HepG2 (cell line): ENCODE measurements around the gene ITGB2. TPM values are rescaled to one million over a fixed set of nuclear protein-coding genes. Genes with fewer than 3 reads are reported as not detected.

ENCODE experiments used
- ELF1 ChIP-seq: sonication (generic); formaldehyde crosslinking; IDR thresholded peaks from 2 replicates; pipeline ENCODE4 v1.4.0; 2020; ENCODE audit warnings: missing genetic modification reagents
- ETV6 ChIP-seq: sonication (generic); formaldehyde crosslinking; conservative IDR thresholded peaks from 2 replicates; pipeline ENCODE4 v1.4.0; 2020; ENCODE audit warnings: missing genetic modification reagents
- KDM2A ChIP-seq: sonication (generic); formaldehyde crosslinking; IDR thresholded peaks from 2 replicates; pipeline ENCODE4 v1.4.0; 2020; ENCODE audit warnings: low read depth, missing genetic modification reagents, borderline replicate concordance
- MAZ ChIP-seq, 2 experiments: sonication (generic) in 1 of 2; formaldehyde crosslinking in 1 of 2; IDR thresholded peaks; 2 replicates each; pipeline versions ENCODE4 v1.5.0 to v1.6.1; 2012 to 2020; ENCODE audit warnings: low read depth in 2 of 2, mild to moderate bottlenecking in 2 of 2, borderline replicate concordance in 1 of 2, improper control_type of control experiment in 1 of 2, low read length in 1 of 2, missing genetic modification reagents in 1 of 2, moderate library complexity in 1 of 2
- MED1 ChIP-seq: sonication (generic); formaldehyde crosslinking; IDR thresholded peaks from 2 replicates; pipeline ENCODE4 v1.4.0; 2020; ENCODE audit warnings: missing genetic modification reagents
- NCOA2 ChIP-seq: sonication (generic); formaldehyde crosslinking; IDR thresholded peaks from 2 replicates; pipeline ENCODE4 v1.8.0; 2022; ENCODE audit warnings: inconsistent platforms
- NFE2 ChIP-seq: sonication (generic); formaldehyde crosslinking; IDR thresholded peaks from 2 replicates; pipeline ENCODE4 v1.4.0; 2020; ENCODE audit warnings: missing genetic modification reagents
- NFIC ChIP-seq: IDR thresholded peaks from 2 replicates; pipeline ENCODE4 v1.6.1; 2012; ENCODE audit warnings: mild to moderate bottlenecking, low read length, inconsistent platforms
- TARDBP ChIP-seq: sonication (generic); formaldehyde crosslinking; IDR thresholded peaks from 2 replicates; pipeline ENCODE4 v1.8.0; 2022; ENCODE audit warnings: mild to moderate bottlenecking, missing genetic modification reagents
- ZBTB3 ChIP-seq: sonication (generic); formaldehyde crosslinking; IDR thresholded peaks from 2 replicates; pipeline ENCODE4 v1.4.0; 2020; ENCODE audit warnings: low read depth, mild to moderate bottlenecking, moderate library complexity, missing genetic modification reagents, borderline replicate concordance
- ZNF282 ChIP-seq: fragments of 450-650 bp; IDR thresholded peaks from 2 replicates; pipeline ENCODE4 v1.6.1; 2018; ENCODE audit not compliant: partially characterized antibody
- ZNF329 ChIP-seq: sonication (generic); formaldehyde crosslinking; IDR thresholded peaks from 2 replicates; pipeline ENCODE4 v1.9.0; 2021; ENCODE audit warnings: low read depth, mild to moderate bottlenecking, missing genetic modification reagents
- ZNF501 ChIP-seq: sonication (generic); formaldehyde crosslinking; IDR thresholded peaks from 2 replicates; pipeline ENCODE4 v1.5.1; 2020; ENCODE audit warnings: mild to moderate bottlenecking, moderate library complexity, missing genetic modification reagents
- ZNF564 ChIP-seq: sonication (generic); formaldehyde crosslinking; IDR thresholded peaks from 2 replicates; pipeline ENCODE4 v1.8.1; 2023; ENCODE audit warnings: mild to moderate bottlenecking, missing genetic modification reagents
- ZNF720 ChIP-seq: sonication (generic); formaldehyde crosslinking; IDR thresholded peaks from 2 replicates; pipeline ENCODE4 v1.4.0; 2020; ENCODE audit warnings: missing genetic modification reagents
- polyA plus RNA-seq, 8 experiments: library from polyadenylated mRNA; depleted of rRNA in 3 of 8; stranded (reverse) in 7 of 8; unstranded in 1 of 8; fragments of >200 nt; fragmentation: Illumina TruSeq in 4 of 8; extraction: Trizol in 4 of 8; gene quantifications; 2 replicates each; pipeline versions ENCODE4 v1.2.1 to v1.2.3, GENCODE V29; 2011 to 2016; ENCODE audit warnings: low read depth in 4 of 8, missing spikeins in 1 of 8, mixed read lengths in 1 of 8; ENCODE audit not compliant: insufficient read depth in 1 of 8
- total RNA-seq, 5 experiments: library from RNA; depleted of rRNA; stranded (reverse); fragments of >200 nt; fragmentation: Illumina TruSeq; extraction: Trizol; gene quantifications; 2 replicates each; pipeline ENCODE4 v1.2.3, GENCODE V29; 2016; ENCODE audit warnings: low read depth in 1 of 5
- TF ChIP-seq, protein P1 (sequence below): sonication (generic); formaldehyde crosslinking; IDR thresholded peaks from 2 replicates; pipeline ENCODE4 v1.5.0; 2020; ENCODE audit warnings: mild to moderate bottlenecking, missing genetic modification reagents, borderline replicate concordance
- TF ChIP-seq, protein P2 (sequence below): sonication (generic); formaldehyde crosslinking; IDR thresholded peaks from 2 replicates; pipeline ENCODE4 v1.5.1; 2020; ENCODE audit warnings: missing genetic modification reagents, mild to moderate bottlenecking, borderline replicate concordance
- TF ChIP-seq, protein P3 (sequence below): sonication (generic); formaldehyde crosslinking; IDR thresholded peaks from 2 replicates; pipeline ENCODE4 v1.4.0; 2020; ENCODE audit warnings: missing genetic modification reagents

ITGB2 gene
- total and polyA plus RNA-seq, 2 of the 13 experiments (the other 11 are each of a cell fraction or from before 2014, with no cell fraction given): 4.2 to 18.0 TPM

DNA sequence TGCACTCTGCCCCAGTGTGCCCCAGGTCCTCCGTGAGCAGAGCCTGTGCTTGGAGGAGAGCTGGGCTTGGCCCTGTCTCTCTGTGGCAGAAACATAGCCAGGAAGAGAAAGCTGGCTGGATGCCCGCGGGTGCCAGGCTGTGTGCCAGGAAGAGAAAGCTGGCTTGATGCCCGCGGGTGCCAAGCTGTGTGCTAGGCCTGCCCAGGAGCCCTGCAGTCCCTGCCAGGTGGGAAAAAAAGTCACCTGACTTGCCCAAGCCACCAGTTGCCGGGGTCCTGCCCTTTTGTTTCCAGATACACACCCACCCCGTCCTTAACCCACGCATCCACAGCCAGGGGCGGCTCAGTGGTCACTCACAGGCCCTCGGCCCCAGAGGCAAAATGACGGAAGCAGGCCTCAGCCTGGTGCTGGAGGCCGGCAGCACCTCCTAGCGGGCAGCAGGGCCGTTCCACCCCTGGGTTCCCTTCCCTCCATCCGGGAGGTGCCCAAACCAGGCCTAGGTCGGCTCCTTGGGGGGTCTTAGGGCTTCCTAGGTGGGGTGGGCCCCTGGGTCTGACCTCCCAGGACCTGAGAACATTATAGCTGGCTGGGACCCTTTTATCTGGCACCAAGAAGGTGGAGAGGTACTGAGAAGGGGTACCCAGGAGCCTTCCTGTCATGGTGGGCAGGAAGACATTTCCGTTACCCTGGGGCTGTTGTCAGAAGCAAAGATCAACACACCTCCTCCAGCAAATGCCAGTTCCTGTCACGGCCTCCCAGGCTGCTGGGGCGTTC is 9.1 kb downstream of the ITGB2 start (continued):
- TF ChIP-seq, protein P1, sequence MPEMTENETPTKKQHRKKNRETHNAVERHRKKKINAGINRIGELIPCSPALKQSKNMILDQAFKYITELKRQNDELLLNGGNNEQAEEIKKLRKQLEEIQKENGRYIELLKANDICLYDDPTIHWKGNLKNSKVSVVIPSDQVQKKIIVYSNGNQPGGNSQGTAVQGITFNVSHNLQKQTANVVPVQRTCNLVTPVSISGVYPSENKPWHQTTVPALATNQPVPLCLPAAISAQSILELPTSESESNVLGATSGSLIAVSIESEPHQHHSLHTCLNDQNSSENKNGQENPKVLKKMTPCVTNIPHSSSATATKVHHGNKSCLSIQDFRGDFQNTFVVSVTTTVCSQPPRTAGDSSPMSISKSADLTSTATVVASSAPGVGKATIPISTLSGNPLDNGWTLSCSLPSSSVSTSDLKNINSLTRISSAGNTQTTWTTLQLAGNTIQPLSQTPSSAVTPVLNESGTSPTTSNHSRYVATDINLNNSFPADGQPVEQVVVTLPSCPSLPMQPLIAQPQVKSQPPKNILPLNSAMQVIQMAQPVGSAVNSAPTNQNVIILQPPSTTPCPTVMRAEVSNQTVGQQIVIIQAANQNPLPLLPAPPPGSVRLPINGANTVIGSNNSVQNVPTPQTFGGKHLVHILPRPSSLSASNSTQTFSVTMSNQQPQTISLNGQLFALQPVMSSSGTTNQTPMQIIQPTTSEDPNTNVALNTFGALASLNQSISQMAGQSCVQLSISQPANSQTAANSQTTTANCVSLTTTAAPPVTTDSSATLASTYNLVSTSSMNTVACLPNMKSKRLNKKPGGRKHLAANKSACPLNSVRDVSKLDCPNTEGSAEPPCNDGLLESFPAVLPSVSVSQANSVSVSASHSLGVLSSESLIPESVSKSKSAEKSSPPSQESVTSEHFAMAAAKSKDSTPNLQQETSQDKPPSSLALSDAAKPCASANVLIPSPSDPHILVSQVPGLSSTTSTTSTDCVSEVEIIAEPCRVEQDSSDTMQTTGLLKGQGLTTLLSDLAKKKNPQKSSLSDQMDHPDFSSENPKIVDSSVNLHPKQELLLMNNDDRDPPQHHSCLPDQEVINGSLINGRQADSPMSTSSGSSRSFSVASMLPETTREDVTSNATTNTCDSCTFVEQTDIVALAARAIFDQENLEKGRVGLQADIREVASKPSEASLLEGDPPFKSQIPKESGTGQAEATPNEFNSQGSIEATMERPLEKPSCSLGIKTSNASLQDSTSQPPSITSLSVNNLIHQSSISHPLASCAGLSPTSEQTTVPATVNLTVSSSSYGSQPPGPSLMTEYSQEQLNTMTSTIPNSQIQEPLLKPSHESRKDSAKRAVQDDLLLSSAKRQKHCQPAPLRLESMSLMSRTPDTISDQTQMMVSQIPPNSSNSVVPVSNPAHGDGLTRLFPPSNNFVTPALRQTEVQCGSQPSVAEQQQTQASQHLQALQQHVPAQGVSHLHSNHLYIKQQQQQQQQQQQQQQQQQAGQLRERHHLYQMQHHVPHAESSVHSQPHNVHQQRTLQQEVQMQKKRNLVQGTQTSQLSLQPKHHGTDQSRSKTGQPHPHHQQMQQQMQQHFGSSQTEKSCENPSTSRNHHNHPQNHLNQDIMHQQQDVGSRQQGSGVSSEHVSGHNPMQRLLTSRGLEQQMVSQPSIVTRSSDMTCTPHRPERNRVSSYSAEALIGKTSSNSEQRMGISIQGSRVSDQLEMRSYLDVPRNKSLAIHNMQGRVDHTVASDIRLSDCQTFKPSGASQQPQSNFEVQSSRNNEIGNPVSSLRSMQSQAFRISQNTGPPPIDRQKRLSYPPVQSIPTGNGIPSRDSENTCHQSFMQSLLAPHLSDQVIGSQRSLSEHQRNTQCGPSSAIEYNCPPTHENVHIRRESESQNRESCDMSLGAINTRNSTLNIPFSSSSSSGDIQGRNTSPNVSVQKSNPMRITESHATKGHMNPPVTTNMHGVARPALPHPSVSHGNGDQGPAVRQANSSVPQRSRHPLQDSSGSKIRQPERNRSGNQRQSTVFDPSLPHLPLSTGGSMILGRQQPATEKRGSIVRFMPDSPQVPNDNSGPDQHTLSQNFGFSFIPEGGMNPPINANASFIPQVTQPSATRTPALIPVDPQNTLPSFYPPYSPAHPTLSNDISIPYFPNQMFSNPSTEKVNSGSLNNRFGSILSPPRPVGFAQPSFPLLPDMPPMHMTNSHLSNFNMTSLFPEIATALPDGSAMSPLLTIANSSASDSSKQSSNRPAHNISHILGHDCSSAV (CRISPR knock-in tag): no peak
- TF ChIP-seq, protein P2, sequence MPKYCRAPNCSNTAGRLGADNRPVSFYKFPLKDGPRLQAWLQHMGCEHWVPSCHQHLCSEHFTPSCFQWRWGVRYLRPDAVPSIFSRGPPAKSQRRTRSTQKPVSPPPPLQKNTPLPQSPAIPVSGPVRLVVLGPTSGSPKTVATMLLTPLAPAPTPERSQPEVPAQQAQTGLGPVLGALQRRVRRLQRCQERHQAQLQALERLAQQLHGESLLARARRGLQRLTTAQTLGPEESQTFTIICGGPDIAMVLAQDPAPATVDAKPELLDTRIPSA (CRISPR knock-in tag): no peak
- TF ChIP-seq NFIC (no peak), ZBTB3 (CRISPR knock-in tag) (no peak), ETV6 (CRISPR knock-in tag) (no peak), TARDBP (peak; percentile 8; the same call in 1 of the 2 replicates), NFE2 (CRISPR knock-in tag) (no peak), ZNF720 (CRISPR knock-in tag) (no peak), ZNF501 (CRISPR knock-in tag) (0 out of 2 replicates have a peak, but pooled peaks have one; percentile 24), ZNF564 (CRISPR knock-in tag) (no peak), MAZ (IDR thresholded peaks at IDR 0.05; ENCODE audit: borderline replicate concordance, low read depth, low read length) (0 out of 2 replicates have a peak, but pooled peaks have one; percentile 17), MAZ (CRISPR knock-in tag; IDR thresholded peaks at IDR 0.05; ENCODE audit: low read depth) (no peak), MED1 (CRISPR knock-in tag) (no peak; the same call in 1 of the 2 replicates), ZNF329 (CRISPR knock-in tag) (no peak), ZNF282 (no peak), ELF1 (CRISPR knock-in tag) (peak; percentile 62), NCOA2 (CRISPR knock-in tag) (no peak), KDM2A (CRISPR knock-in tag) (peak; percentile 69; the same call in 1 of the 2 replicates)
- TF ChIP-seq, protein P3, sequence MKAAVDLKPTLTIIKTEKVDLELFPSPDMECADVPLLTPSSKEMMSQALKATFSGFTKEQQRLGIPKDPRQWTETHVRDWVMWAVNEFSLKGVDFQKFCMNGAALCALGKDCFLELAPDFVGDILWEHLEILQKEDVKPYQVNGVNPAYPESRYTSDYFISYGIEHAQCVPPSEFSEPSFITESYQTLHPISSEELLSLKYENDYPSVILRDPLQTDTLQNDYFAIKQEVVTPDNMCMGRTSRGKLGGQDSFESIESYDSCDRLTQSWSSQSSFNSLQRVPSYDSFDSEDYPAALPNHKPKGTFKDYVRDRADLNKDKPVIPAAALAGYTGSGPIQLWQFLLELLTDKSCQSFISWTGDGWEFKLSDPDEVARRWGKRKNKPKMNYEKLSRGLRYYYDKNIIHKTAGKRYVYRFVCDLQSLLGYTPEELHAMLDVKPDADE (CRISPR knock-in tag): no peak
